Measurements from ENCODE around the gene IVNS1ABP.
A peak's percentile ranks its signal among the peaks of the same experiment; 100 is the strongest.
"Not testable (repeated sequence)": the region's sequence is repeated elsewhere in the genome, so short reads cannot be mapped to it uniquely, and the experiment has no call there.

Gene IVNS1ABP

GRCh38 chr1:185317034-185317885 is at the start of gene IVNS1ABP:
Gene IVNS1ABP (minus strand): TSS chr1:185317243. CDS start chr1:185309493, 7,750 bp downstream.
- DNase-seq (ENCODE audit: low read depth): peak; percentile 93

- no peak for DNase-seq (ENCODE audit: low read depth)
Observed at GRCh38 chr1:185365951-185366350, 48.9 kb upstream of the IVNS1ABP start.

GRCh38 chr1:185364528-185364927 is 47.5 kb upstream of the IVNS1ABP start:
- not testable (repeated sequence) for DNase-seq (ENCODE audit: low read depth)

GRCh38 chr1:185363205-185363604 is 46.2 kb upstream of the IVNS1ABP start:
- no peak for DNase-seq (ENCODE audit: low read depth)

GRCh38 chr1:185360714-185361113 is 43.7 kb upstream of the IVNS1ABP start:
- no peak for DNase-seq (ENCODE audit: low read depth)

- no peak for DNase-seq (ENCODE audit: low read depth)
Observed at GRCh38 chr1:185358957-185359356, 41.9 kb upstream of the IVNS1ABP start.

GRCh38 chr1:185355947-185356346 is 38.9 kb upstream of the IVNS1ABP start:
- DNase-seq (ENCODE audit: low read depth): no peak

- no peak for DNase-seq (ENCODE audit: low read depth)
Observed at GRCh38 chr1:185353124-185353523, 36.1 kb upstream of the IVNS1ABP start.

GRCh38 chr1:185351734-185352466 is 34.9 kb upstream of the IVNS1ABP start:
- DNase-seq (ENCODE audit: low read depth): no peak

- no peak for DNase-seq (ENCODE audit: low read depth)
Observed at GRCh38 chr1:185350027-185350442, 33.0 kb upstream of the IVNS1ABP start.

GRCh38 chr1:185349556-185349955 is 32.5 kb upstream of the IVNS1ABP start:
- DNase-seq (ENCODE audit: low read depth): no peak

- no peak for DNase-seq (ENCODE audit: low read depth)
Observed at GRCh38 chr1:185348985-185349384, 31.9 kb upstream of the IVNS1ABP start.

- DNase-seq (ENCODE audit: low read depth): no peak
Observed at GRCh38 chr1:185348296-185348695, 31.3 kb upstream of the IVNS1ABP start.

GRCh38 chr1:185345913-185346720 is 29.1 kb upstream of the IVNS1ABP start:
- DNase-seq (ENCODE audit: low read depth): no peak

GRCh38 chr1:185343306-185343705 is 26.3 kb upstream of the IVNS1ABP start:
- no peak for DNase-seq (ENCODE audit: low read depth)

GRCh38 chr1:185342672-185343259 is 25.7 kb upstream of the IVNS1ABP start:
- DNase-seq (ENCODE audit: low read depth): no peak

- DNase-seq (ENCODE audit: low read depth): no peak
Observed at GRCh38 chr1:185342017-185342416, 25.0 kb upstream of the IVNS1ABP start.

- no peak for DNase-seq (ENCODE audit: low read depth)
Observed at GRCh38 chr1:185341196-185341781, 24.2 kb upstream of the IVNS1ABP start.

GRCh38 chr1:185338719-185339622 is 21.9 kb upstream of the IVNS1ABP start:
- no peak for DNase-seq (ENCODE audit: low read depth)

- DNase-seq (ENCODE audit: low read depth): no peak
Observed at GRCh38 chr1:185337246-185337645, 20.2 kb upstream of the IVNS1ABP start.

Data from activated T-helper 9 cell treated with anti-CD3 and anti-CD28 coated beads, Interleukin-2, amount 50 U/mL, for 16 hours (primary cell).